Activated CD8-positive, alpha-beta memory T cell treated with anti-CD3 and anti-CD28 coated beads, Interleukin-2, amount 50 U/mL, for 48 hours (primary cell): ENCODE results near the gene APOH.

Source experiments
- DNase-seq: peaks from one replicate; pipeline ENCODE4 v3.0.0-alpha.2; 2020

Gene APOH

GRCh38 chr17:66190738-66191592 lies 38.2 kb downstream of the APOH start:
- no peak for DNase-seq

GRCh38 chr17:66187718-66188117 lies 41.5 kb downstream of the APOH start:
- DNase-seq: no peak

GRCh38 chr17:66185862-66186261 lies 43.4 kb downstream of the APOH start:
- no peak for DNase-seq

- DNase-seq: no peak
Observed at GRCh38 chr17:66184392-66184791, 44.8 kb downstream of the APOH start.

- no peak for DNase-seq
Observed at GRCh38 chr17:66183529-66183928, 45.7 kb downstream of the APOH start.

- DNase-seq: no peak
Observed at GRCh38 chr17:66178642-66179041, 50.6 kb downstream of the APOH start.

GRCh38 chr17:66177048-66177447 lies 52.2 kb downstream of the APOH start:
- DNase-seq: no peak

- no peak for DNase-seq
Observed at GRCh38 chr17:66175892-66176291, 53.3 kb downstream of the APOH start.

- DNase-seq: no peak
Observed at GRCh38 chr17:66172691-66173223, 56.5 kb downstream of the APOH start.

- no peak for DNase-seq
Observed at GRCh38 chr17:66172144-66172543, 57.1 kb downstream of the APOH start.

- no peak for DNase-seq
Observed at GRCh38 chr17:66171692-66172091, 57.5 kb downstream of the APOH start.

- no peak for DNase-seq
Observed at GRCh38 chr17:66171172-66171571, 58.0 kb downstream of the APOH start.

GRCh38 chr17:66169839-66170238 lies 59.4 kb downstream of the APOH start:
- no peak for DNase-seq

- DNase-seq: no peak
Observed at GRCh38 chr17:66167189-66167815, 61.9 kb downstream of the APOH start.

GRCh38 chr17:66165537-66166123 lies 63.6 kb downstream of the APOH start:
- no peak for DNase-seq
